ENCODE data around the gene NR5A1.

Gene NR5A1

GRCh38 chr9:124447297-124447661, 59.9 kb downstream of the NR5A1 start:
- peaks cover 6% of the 10 kb centered on the region for H3K4me1 ChIP-seq (ENCODE audit: insufficient read depth, insufficient read length)
- no peaks in the 10 kb centered on the region for H3K9me3 ChIP-seq (ENCODE audit: insufficient read depth, low read length)
- no peak for DNase-seq (ENCODE audit: low read depth, low spot score)
- no peaks in the 10 kb centered on the region for H3K36me3 ChIP-seq (ENCODE audit: insufficient read depth, insufficient read length, low read length)
- H3K27me3 ChIP-seq (ENCODE audit: insufficient read depth, insufficient read length): peaks cover 12% of the 10 kb centered on the region
- TF ChIP-seq SUZ12 (IDR thresholded peaks at IDR 0.05; ENCODE audit: extremely low read depth, insufficient read depth, insufficient read length) (no peak), YY1 (IDR thresholded peaks at IDR 0.05; ENCODE audit: insufficient read depth, insufficient read length) (no peak)
- no peak overlapping the region for H3K9ac ChIP-seq (ENCODE audit: insufficient read length, low read depth)
- H3K4me3 ChIP-seq (ENCODE audit: insufficient read length, low read depth): no peak overlapping the region

- Histone ChIP-seq H3K4me3 (ENCODE audit: insufficient read length, low read depth) (no peak overlapping the region), H3K9me3 (ENCODE audit: insufficient read depth, low read length) (no peaks in the 10 kb centered on the region), H3K4me1 (ENCODE audit: insufficient read depth, insufficient read length) (peaks cover 3% of the 10 kb centered on the region), H3K36me3 (ENCODE audit: insufficient read depth, insufficient read length, low read length) (no peaks in the 10 kb centered on the region), H3K9ac (ENCODE audit: insufficient read length, low read depth) (no peak overlapping the region), H3K27me3 (ENCODE audit: insufficient read depth, insufficient read length) (no peaks in the 10 kb centered on the region)
- no peak for TF ChIP-seq YY1 (IDR thresholded peaks at IDR 0.05; ENCODE audit: insufficient read depth, insufficient read length)
- no peak for TF ChIP-seq SUZ12 (IDR thresholded peaks at IDR 0.05; ENCODE audit: extremely low read depth, insufficient read depth, insufficient read length)
- no peak for TF ChIP-seq ZNF274 (IDR thresholded peaks at IDR 0.05; ENCODE audit: low read depth, low read length)
- no peak for DNase-seq (ENCODE audit: low read depth, low spot score)
Observed at GRCh38 chr9:124444166-124444565, 63.0 kb downstream of the NR5A1 start.

- Histone ChIP-seq H3K36me3 (ENCODE audit: insufficient read depth, insufficient read length, low read length) (no peaks in the 10 kb centered on the region), H3K4me1 (ENCODE audit: insufficient read depth, insufficient read length) (peaks cover 3% of the 10 kb centered on the region), H3K9ac (ENCODE audit: insufficient read length, low read depth) (no peak overlapping the region), H3K9me3 (ENCODE audit: insufficient read depth, low read length) (no peaks in the 10 kb centered on the region), H3K4me3 (ENCODE audit: insufficient read length, low read depth) (no peak overlapping the region), H3K27me3 (ENCODE audit: insufficient read depth, insufficient read length) (no peaks in the 10 kb centered on the region)
- no peak for DNase-seq (ENCODE audit: low read depth, low spot score)
- TF ChIP-seq YY1 (IDR thresholded peaks at IDR 0.05; ENCODE audit: insufficient read depth, insufficient read length) (no peak), ZNF274 (IDR thresholded peaks at IDR 0.05; ENCODE audit: low read depth, low read length) (no peak)
Observed at GRCh38 chr9:124443625-124444024, 63.6 kb downstream of the NR5A1 start.

GRCh38 chr9:124442826-124443225, 64.4 kb downstream of the NR5A1 start:
- Histone ChIP-seq H3K4me3 (ENCODE audit: insufficient read length, low read depth) (no peak overlapping the region), H3K4me1 (ENCODE audit: insufficient read depth, insufficient read length) (peaks cover 3% of the 10 kb centered on the region), H3K9me3 (ENCODE audit: insufficient read depth, low read length) (no peaks in the 10 kb centered on the region), H3K9ac (ENCODE audit: insufficient read length, low read depth) (no peak overlapping the region), H3K27me3 (ENCODE audit: insufficient read depth, insufficient read length) (no peaks in the 10 kb centered on the region), H3K36me3 (ENCODE audit: insufficient read depth, insufficient read length, low read length) (no peaks in the 10 kb centered on the region)
- DNase-seq (ENCODE audit: low read depth, low spot score): no peak
- TF ChIP-seq ZNF274 (IDR thresholded peaks at IDR 0.05; ENCODE audit: low read depth, low read length): no peak
- TF ChIP-seq SUZ12 (IDR thresholded peaks at IDR 0.05; ENCODE audit: extremely low read depth, insufficient read depth, insufficient read length): no peak
- TF ChIP-seq YY1 (IDR thresholded peaks at IDR 0.05; ENCODE audit: insufficient read depth, insufficient read length): no peak

- no peak for DNase-seq (ENCODE audit: low read depth, low spot score)
- H3K27me3 ChIP-seq (ENCODE audit: insufficient read depth, insufficient read length): no peaks in the 10 kb centered on the region
- peaks cover 3% of the 10 kb centered on the region for H3K4me1 ChIP-seq (ENCODE audit: insufficient read depth, insufficient read length)
- H3K9ac ChIP-seq (ENCODE audit: insufficient read length, low read depth): no peak overlapping the region
- TF ChIP-seq YY1 (IDR thresholded peaks at IDR 0.05; ENCODE audit: insufficient read depth, insufficient read length) (no peak), SUZ12 (IDR thresholded peaks at IDR 0.05; ENCODE audit: extremely low read depth, insufficient read depth, insufficient read length) (no peak), ZNF274 (IDR thresholded peaks at IDR 0.05; ENCODE audit: low read depth, low read length) (no peak)
- H3K4me3 ChIP-seq (ENCODE audit: insufficient read length, low read depth): no peak overlapping the region
- H3K9me3 ChIP-seq (ENCODE audit: insufficient read depth, low read length): no peaks in the 10 kb centered on the region
- no peaks in the 10 kb centered on the region for H3K36me3 ChIP-seq (ENCODE audit: insufficient read depth, insufficient read length, low read length)
Observed at GRCh38 chr9:124442379-124442778, 64.8 kb downstream of the NR5A1 start.

- Histone ChIP-seq H3K4me3 (ENCODE audit: insufficient read length, low read depth) (no peak overlapping the region), H3K9me3 (ENCODE audit: insufficient read depth, low read length) (no peaks in the 10 kb centered on the region), H3K36me3 (ENCODE audit: insufficient read depth, insufficient read length, low read length) (no peaks in the 10 kb centered on the region), H3K27me3 (ENCODE audit: insufficient read depth, insufficient read length) (no peaks in the 10 kb centered on the region), H3K9ac (ENCODE audit: insufficient read length, low read depth) (no peak overlapping the region), H3K4me1 (ENCODE audit: insufficient read depth, insufficient read length) (peaks cover 3% of the 10 kb centered on the region)
- no peak for TF ChIP-seq SUZ12 (IDR thresholded peaks at IDR 0.05; ENCODE audit: extremely low read depth, insufficient read depth, insufficient read length)
- TF ChIP-seq YY1 (IDR thresholded peaks at IDR 0.05; ENCODE audit: insufficient read depth, insufficient read length): no peak
- no peak for TF ChIP-seq ZNF274 (IDR thresholded peaks at IDR 0.05; ENCODE audit: low read depth, low read length)
- no peak for DNase-seq (ENCODE audit: low read depth, low spot score)
Observed at GRCh38 chr9:124441291-124441690, 65.9 kb downstream of the NR5A1 start.

GRCh38 chr9:124440786-124441185, 66.4 kb downstream of the NR5A1 start:
- peaks cover 3% of the 10 kb centered on the region for H3K4me1 ChIP-seq (ENCODE audit: insufficient read depth, insufficient read length)
- no peaks in the 10 kb centered on the region for H3K9me3 ChIP-seq (ENCODE audit: insufficient read depth, low read length)
- DNase-seq (ENCODE audit: low read depth, low spot score): no peak
- H3K36me3 ChIP-seq (ENCODE audit: insufficient read depth, insufficient read length, low read length): no peaks in the 10 kb centered on the region
- no peaks in the 10 kb centered on the region for H3K27me3 ChIP-seq (ENCODE audit: insufficient read depth, insufficient read length)
- TF ChIP-seq SUZ12 (IDR thresholded peaks at IDR 0.05; ENCODE audit: extremely low read depth, insufficient read depth, insufficient read length) (no peak), ZNF274 (IDR thresholded peaks at IDR 0.05; ENCODE audit: low read depth, low read length) (no peak), YY1 (IDR thresholded peaks at IDR 0.05; ENCODE audit: insufficient read depth, insufficient read length) (no peak)
- no peak overlapping the region for H3K4me3 ChIP-seq (ENCODE audit: insufficient read length, low read depth)
- H3K9ac ChIP-seq (ENCODE audit: insufficient read length, low read depth): no peak overlapping the region

Data from NT2/D1 (cell line).